Caco-2 (cell line): ENCODE data around the gene MRGPRE. TPM values are rescaled to one million over a fixed set of nuclear protein-coding genes. Genes with fewer than 3 reads are reported as not detected.

ENCODE experiments used
- BruUV-seq: library from RNA; stranded (reverse); fragments of 400-500 nt; replicated peaks from 2 replicates; lab custom pipeline; 2021; lab: Mats Ljungman, UMichigan
- CTCF ChIA-PET: fragments of 300-600 bp; sonication (Branson Sonifier 250); formaldehyde crosslinking; loops from one replicate; lab custom pipeline; 2022; ENCODE audit warnings: antibody characterized with exemption; lab: Charles Lee
- POLR2A ChIA-PET: fragments of 300-600 bp; sonication (Branson Sonifier 250); formaldehyde crosslinking; loops from one replicate; lab custom pipeline; 2022; ENCODE audit warnings: antibody characterized with exemption; lab: Charles Lee
- DNase-seq, 2 experiments: peaks; one replicate each; pipeline versions ENCODE4 v3.0.0 to v3.0.0-alpha.2; 2020 to 2022
- H3K27me3 ChIP-seq: replicated peaks from 2 replicates; pipeline ENCODE4 v1.6.0; 2011; ENCODE audit warnings: low read length; ENCODE audit not compliant: control insufficient read depth, insufficient read depth
- H3K36me3 ChIP-seq: 2 replicates; pipeline ENCODE4 v1.5.1; 2011; ENCODE audit warnings: low read length; ENCODE audit not compliant: control insufficient read depth, insufficient read depth
- H3K4me1 ChIP-seq: fragments of 250-450 bp; sonication (Bioruptor Pico); 2 replicates; pipeline ENCODE4 v1.5.1; 2020; ENCODE audit warnings: mild to moderate bottlenecking
- H3K4me3 ChIP-seq: 2 replicates; pipeline ENCODE4 v1.5.1; 2011; ENCODE audit warnings: low read depth, mild to moderate bottlenecking, control low read depth, low read length
- H3K9me3 ChIP-seq: fragments of 250-450 bp; sonication (Bioruptor Pico); 2 replicates; pipeline ENCODE4 v1.5.1; 2020; ENCODE audit warnings: mild to moderate bottlenecking, moderate library complexity
- H3K27ac Mint-ChIP-seq: one replicate; pipeline ENCODE4 v1.8.0; 2022; ENCODE audit warnings: mixed read lengths; ENCODE audit not compliant: unreplicated experiment
- H3K27me3 Mint-ChIP-seq: one replicate; pipeline ENCODE4 v1.8.0; 2022; ENCODE audit warnings: mixed read lengths; ENCODE audit not compliant: insufficient read depth, unreplicated experiment
- H3K36me3 Mint-ChIP-seq: one replicate; pipeline ENCODE4 v1.8.0; 2022; ENCODE audit warnings: mild to moderate bottlenecking, mixed read lengths; ENCODE audit not compliant: insufficient read depth, unreplicated experiment
- H3K4me1 Mint-ChIP-seq: one replicate; pipeline ENCODE4 v1.8.0; 2022; ENCODE audit warnings: low read depth, mixed read lengths; ENCODE audit not compliant: unreplicated experiment
- H3K4me3 Mint-ChIP-seq: one replicate; pipeline ENCODE4 v1.8.0; 2022; ENCODE audit warnings: mild to moderate bottlenecking, moderate library complexity, mixed read lengths; ENCODE audit not compliant: unreplicated experiment
- H3K9me3 Mint-ChIP-seq: one replicate; pipeline ENCODE4 v1.8.0; 2022; ENCODE audit warnings: mixed read lengths; ENCODE audit not compliant: unreplicated experiment
- intact Hi-C: fragments of 100-400 bp; cut with micrococcal nuclease; formaldehyde crosslinking; loops from one replicate; pipeline ENCODE4 v1.10.0; 2022; ENCODE audit not compliant: unreplicated experiment
- total RNA-seq: library from RNA; stranded (reverse); gene quantifications from 2 replicates; pipeline ENCODE4 v1.2.3, GENCODE V29; 2022
- TF ChIP-seq, protein P1 (sequence below), 2 experiments: fragments of 200-600 bp in 1 of 2; IDR thresholded peaks; 1 replicate in 1 of 2; 2 replicates in 1 of 2; pipeline versions ENCODE4 v1.5.1 to v1.8.0; 2011 to 2022; ENCODE audit warnings: antibody characterized with exemption in 1 of 2, control low read depth in 1 of 2, inconsistent platforms in 1 of 2, low read depth in 1 of 2, low read length in 1 of 2, mild to moderate bottlenecking in 1 of 2, moderate library complexity in 1 of 2; ENCODE audit not compliant: insufficient read depth in 1 of 2, severe bottlenecking in 1 of 2, unreplicated experiment in 1 of 2

The MRGPRE gene
- total RNA-seq, 1 experiment from 2014 or later: not detected

DNA sequence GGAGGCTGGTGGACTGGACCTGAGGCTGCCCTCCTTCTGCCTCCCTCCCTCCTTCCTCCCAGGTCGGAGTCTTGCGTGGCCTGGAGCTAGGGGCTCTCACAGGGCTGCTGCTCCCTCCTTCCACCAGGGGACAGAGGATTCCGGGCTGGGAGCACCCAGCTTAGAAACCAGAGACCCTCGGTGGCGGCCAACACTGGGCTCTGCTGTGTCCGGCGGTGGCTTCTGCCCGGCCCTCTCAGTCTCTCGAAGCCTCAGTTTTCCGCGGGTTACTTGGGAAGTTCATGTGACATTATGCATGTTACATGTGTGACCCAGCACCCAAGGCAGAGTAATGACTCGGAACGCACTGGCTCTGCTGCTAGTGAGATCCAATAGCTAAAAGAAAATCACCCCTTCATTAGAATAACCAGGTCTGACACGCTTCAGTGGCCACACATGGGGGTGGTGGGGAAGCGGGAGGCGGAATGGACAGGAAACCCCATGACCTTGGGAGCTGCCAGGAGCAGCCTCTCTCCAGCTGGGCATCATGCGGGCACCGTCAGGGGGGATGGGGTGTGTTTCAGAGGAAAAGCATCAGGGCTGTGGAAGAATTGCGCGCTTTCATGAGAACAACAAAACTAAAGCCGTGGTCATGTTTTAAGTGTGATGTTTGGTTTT, 7.7 kb downstream of the MRGPRE start:
- TF ChIP-seq, protein P1, sequence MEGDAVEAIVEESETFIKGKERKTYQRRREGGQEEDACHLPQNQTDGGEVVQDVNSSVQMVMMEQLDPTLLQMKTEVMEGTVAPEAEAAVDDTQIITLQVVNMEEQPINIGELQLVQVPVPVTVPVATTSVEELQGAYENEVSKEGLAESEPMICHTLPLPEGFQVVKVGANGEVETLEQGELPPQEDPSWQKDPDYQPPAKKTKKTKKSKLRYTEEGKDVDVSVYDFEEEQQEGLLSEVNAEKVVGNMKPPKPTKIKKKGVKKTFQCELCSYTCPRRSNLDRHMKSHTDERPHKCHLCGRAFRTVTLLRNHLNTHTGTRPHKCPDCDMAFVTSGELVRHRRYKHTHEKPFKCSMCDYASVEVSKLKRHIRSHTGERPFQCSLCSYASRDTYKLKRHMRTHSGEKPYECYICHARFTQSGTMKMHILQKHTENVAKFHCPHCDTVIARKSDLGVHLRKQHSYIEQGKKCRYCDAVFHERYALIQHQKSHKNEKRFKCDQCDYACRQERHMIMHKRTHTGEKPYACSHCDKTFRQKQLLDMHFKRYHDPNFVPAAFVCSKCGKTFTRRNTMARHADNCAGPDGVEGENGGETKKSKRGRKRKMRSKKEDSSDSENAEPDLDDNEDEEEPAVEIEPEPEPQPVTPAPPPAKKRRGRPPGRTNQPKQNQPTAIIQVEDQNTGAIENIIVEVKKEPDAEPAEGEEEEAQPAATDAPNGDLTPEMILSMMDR (IDR thresholded peaks at IDR 0.05; ENCODE audit: insufficient read depth in 1 of 2, low read depth in 1 of 2, low read length in 1 of 2, severe bottlenecking in 1 of 2, unreplicated experiment in 1 of 2): no peak
- no peaks in the 10 kb centered on the region for H3K36me3 ChIP-seq
- Mint-ChIP-seq H3K27ac (no peak overlapping the region), H3K36me3 (no peaks in the 10 kb centered on the region), H3K27me3 (peaks cover 31% of the 10 kb centered on the region), H3K4me1 (no peaks in the 10 kb centered on the region), H3K9me3 (no peaks in the 10 kb centered on the region), H3K4me3 (no peak overlapping the region)
- DNase-seq: no peak
- BruUV-seq: no TSS peak
- CTCF ChIA-PET: no interaction called here
- no peaks in the 10 kb centered on the region for H3K9me3 ChIP-seq
- POLR2A ChIA-PET: interaction anchor here (0.5 kb wide), 1 partner anchor 64 kb away, joined by 11 read pairs; no protein-coding TSS in a partner anchor
- H3K4me1 ChIP-seq: no peaks in the 10 kb centered on the region
- no peak overlapping the region for H3K4me3 ChIP-seq
- peaks cover 2% of the 10 kb centered on the region for H3K27me3 ChIP-seq
- intact Hi-C loops: no loop called here

DNA sequence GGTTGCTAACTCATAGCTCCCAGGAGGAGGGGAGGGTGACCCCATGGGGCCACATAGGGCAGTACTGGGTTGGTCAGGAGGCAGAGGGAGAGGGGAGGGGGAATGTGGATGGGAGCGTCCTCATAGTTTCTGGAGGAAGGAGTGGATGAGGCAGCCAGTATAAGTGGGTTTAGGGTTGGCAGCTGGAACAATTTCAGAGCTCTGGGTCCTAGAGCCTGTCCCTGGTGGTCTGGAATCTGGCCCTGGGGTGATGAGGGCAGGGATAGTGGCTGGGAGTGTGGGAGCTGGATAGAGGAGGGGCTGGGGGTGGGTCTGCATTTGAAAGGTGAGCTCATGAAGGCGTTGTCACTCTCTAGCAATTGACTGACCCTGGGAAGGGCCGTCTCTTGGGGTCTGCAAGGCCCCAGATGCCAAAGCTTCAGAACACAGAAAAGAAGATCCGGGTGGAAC, 8.3 kb downstream of the MRGPRE start:
- Histone ChIP-seq H3K27me3 (peaks cover 2% of the 10 kb centered on the region), H3K4me3 (no peak overlapping the region), H3K36me3 (no peaks in the 10 kb centered on the region), H3K4me1 (no peaks in the 10 kb centered on the region), H3K9me3 (no peaks in the 10 kb centered on the region)
- Mint-ChIP-seq H3K4me3 (no peak overlapping the region), H3K4me1 (no peaks in the 10 kb centered on the region), H3K36me3 (no peaks in the 10 kb centered on the region), H3K27me3 (peaks cover 32% of the 10 kb centered on the region), H3K9me3 (no peaks in the 10 kb centered on the region), H3K27ac (no peak overlapping the region)
- ChIA-PET CTCF (no interaction called here), POLR2A (interaction anchor here (0.5 kb wide), 1 partner anchor 63 kb away, joined by 11 read pairs; no protein-coding TSS in a partner anchor)
- no TSS peak for BruUV-seq
- DNase-seq: no peak
- intact Hi-C loops: no loop called here
- TF ChIP-seq, protein P1 (IDR thresholded peaks at IDR 0.05; ENCODE audit: insufficient read depth in 1 of 2, low read depth in 1 of 2, low read length in 1 of 2, severe bottlenecking in 1 of 2, unreplicated experiment in 1 of 2): no peak

DNA sequence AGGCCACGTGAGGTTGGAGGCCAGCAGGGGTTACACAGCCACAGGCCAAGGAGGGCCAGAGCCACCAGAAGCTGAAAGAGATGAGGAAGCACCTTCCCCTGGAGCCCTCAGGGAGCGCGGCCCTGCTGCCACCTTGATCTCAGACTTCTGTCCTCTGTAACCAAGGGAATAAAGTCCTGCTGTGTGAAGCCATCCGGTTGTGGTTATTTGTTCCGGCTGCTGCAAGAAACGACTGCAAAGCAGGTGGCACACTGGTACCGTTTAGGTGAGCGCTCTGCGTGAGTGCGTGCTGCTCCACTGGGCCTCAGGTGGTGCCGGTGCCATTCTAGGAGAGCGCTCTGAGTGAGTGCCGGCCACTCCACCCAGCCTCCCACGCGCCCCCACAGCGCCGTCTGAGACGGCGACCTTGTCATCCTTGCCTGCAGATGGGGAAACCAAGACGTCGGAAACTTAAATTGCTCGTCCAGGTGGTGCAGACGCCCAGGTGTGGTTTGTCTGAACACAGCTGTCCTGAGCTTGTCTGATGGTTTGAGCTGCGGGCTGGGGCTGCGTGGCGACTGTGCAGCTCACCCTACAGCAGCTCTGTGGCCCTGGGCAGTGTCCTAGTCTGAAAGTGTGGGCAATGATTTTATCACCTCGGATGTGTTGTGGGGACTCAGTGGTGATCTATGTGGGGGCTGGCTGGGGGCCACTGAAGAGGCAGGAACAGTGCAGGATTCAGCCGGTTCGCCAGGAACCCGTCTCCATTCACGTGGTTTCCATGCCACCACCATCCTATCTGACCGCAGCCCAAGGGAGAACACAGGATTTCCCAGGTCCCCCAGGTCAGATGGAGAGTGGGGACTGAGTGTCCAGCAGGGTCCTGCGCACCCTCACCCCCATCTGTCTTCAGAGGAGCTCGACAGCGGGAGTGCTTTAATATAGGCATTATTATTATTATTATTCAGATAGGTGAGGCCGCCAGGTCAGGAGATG, 9.0 kb downstream of the MRGPRE start:
- H3K4me1 Mint-ChIP-seq: no peaks in the 10 kb centered on the region
- H3K9me3 Mint-ChIP-seq: no peaks in the 10 kb centered on the region
- H3K27me3 Mint-ChIP-seq: peaks cover 33% of the 10 kb centered on the region
- no TSS peak for BruUV-seq
- no peak overlapping the region for H3K4me3 ChIP-seq
- intact Hi-C loops: no loop called here
- no peak overlapping the region for H3K27ac Mint-ChIP-seq
- H3K27me3 ChIP-seq: peaks cover 2% of the 10 kb centered on the region
- no peaks in the 10 kb centered on the region for H3K4me1 ChIP-seq
- H3K36me3 ChIP-seq: no peaks in the 10 kb centered on the region
- peak in 1 of 2 experiments; percentile 28 for DNase-seq
- POLR2A ChIA-PET: no interaction called here
- TF ChIP-seq, protein P1 (IDR thresholded peaks at IDR 0.05; ENCODE audit: insufficient read depth in 1 of 2, low read depth in 1 of 2, low read length in 1 of 2, severe bottlenecking in 1 of 2, unreplicated experiment in 1 of 2): no peak
- no peaks in the 10 kb centered on the region for H3K9me3 ChIP-seq
- CTCF ChIA-PET: no interaction called here
- no peaks in the 10 kb centered on the region for H3K36me3 Mint-ChIP-seq
- H3K4me3 Mint-ChIP-seq: no peak overlapping the region
